Brain microvascular endothelial cell (primary cell): ENCODE measurements around the gene NXN.
"Not testable (repeated sequence)": the region's sequence is repeated elsewhere in the genome, so short reads cannot be mapped to it uniquely, and the experiment has no call there.

Source experiments
- DNase-seq: peaks from one replicate; pipeline ENCODE4 v3.0.0-alpha.2; 2020
- H3K27ac ChIP-seq: fragments of 250-450 bp; sonication (Bioruptor Pico); 2 replicates; pipeline ENCODE4 v1.5.1; 2020; ENCODE audit warnings: mild to moderate bottlenecking, moderate library complexity
- H3K27me3 ChIP-seq: fragments of 250-450 bp; sonication (Bioruptor Pico); replicated peaks from 2 replicates; pipeline ENCODE4 v1.5.1; 2020; ENCODE audit warnings: mild to moderate bottlenecking
- H3K36me3 ChIP-seq: fragments of 250-450 bp; sonication (Bioruptor Pico); replicated peaks from 2 replicates; pipeline ENCODE4 v1.5.1; 2020; ENCODE audit warnings: mild to moderate bottlenecking
- H3K4me3 ChIP-seq: 2 replicates; pipeline ENCODE4 v1.5.1; 2011; ENCODE audit warnings: low read depth, mild to moderate bottlenecking, control low read depth, low read length, moderate library complexity
- in situ Hi-C: cut with HindIII; loops from 2 replicates; pipeline ENCODE4 v1.10.0; 2017; ENCODE audit warnings: low sequenced_read_pairs, low pct_ligation_motif_present
- TF ChIP-seq, protein P1 (sequence below): IDR thresholded peaks from 2 replicates; pipeline ENCODE4 v1.5.1; 2011; ENCODE audit warnings: low read depth, mild to moderate bottlenecking, moderate library complexity, low read length, control low read depth, inconsistent platforms; ENCODE audit errors: missing control alignments

The NXN gene

GRCh38 chr17:880443-881269 is 98.9 kb downstream of the NXN start:
- in situ Hi-C loops, result no loop called here
- no peak overlapping the region for H3K4me3 ChIP-seq
- no peaks in the 10 kb centered on the region for H3K36me3 ChIP-seq
- H3K27me3 ChIP-seq, result no peaks in the 10 kb centered on the region
- TF ChIP-seq, protein P1, sequence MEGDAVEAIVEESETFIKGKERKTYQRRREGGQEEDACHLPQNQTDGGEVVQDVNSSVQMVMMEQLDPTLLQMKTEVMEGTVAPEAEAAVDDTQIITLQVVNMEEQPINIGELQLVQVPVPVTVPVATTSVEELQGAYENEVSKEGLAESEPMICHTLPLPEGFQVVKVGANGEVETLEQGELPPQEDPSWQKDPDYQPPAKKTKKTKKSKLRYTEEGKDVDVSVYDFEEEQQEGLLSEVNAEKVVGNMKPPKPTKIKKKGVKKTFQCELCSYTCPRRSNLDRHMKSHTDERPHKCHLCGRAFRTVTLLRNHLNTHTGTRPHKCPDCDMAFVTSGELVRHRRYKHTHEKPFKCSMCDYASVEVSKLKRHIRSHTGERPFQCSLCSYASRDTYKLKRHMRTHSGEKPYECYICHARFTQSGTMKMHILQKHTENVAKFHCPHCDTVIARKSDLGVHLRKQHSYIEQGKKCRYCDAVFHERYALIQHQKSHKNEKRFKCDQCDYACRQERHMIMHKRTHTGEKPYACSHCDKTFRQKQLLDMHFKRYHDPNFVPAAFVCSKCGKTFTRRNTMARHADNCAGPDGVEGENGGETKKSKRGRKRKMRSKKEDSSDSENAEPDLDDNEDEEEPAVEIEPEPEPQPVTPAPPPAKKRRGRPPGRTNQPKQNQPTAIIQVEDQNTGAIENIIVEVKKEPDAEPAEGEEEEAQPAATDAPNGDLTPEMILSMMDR, result no peak
- no peak for DNase-seq
- H3K27ac ChIP-seq, result no peak overlapping the region

GRCh38 chr17:879546-880442 is 99.8 kb downstream of the NXN start:
- Histone ChIP-seq H3K36me3 (no peaks in the 10 kb centered on the region), H3K4me3 (no peak overlapping the region), H3K27ac (no peak overlapping the region), H3K27me3 (no peaks in the 10 kb centered on the region)
- TF ChIP-seq, protein P1, result peak; percentile 78
- in situ Hi-C loops, result no loop called here
- peak; percentile 62 for DNase-seq

DNA sequence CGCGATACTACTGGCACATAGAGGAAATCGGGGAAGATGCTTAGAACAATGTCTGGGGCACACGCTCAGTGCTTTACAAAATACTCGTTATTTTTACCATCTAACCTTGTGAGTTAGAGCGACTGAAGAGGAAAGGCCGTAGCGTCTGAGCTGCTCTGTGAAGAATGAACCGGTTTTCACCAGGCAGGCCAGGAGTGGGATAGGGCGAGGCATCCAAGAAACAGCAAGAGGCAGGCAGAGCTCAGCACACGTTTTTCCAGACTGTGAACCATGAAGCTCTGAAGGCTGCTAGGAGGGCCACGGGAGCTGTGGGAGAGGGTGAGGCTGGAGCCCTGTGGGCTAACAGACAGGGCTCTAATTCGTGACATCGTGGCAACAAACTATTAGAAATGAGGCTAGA is 101.9 kb downstream of the NXN start:
- TF ChIP-seq, protein P1, result no peak
- DNase-seq, result no peak
- Histone ChIP-seq H3K27ac (no peak overlapping the region), H3K4me3 (no peak overlapping the region), H3K36me3 (no peaks in the 10 kb centered on the region), H3K27me3 (no peaks in the 10 kb centered on the region)
- in situ Hi-C loops, result no loop called here

- H3K27ac ChIP-seq, result no peak overlapping the region
- H3K27me3 ChIP-seq, result no peaks in the 10 kb centered on the region
- TF ChIP-seq, protein P1, result no peak
- in situ Hi-C loops, result no loop called here
- H3K4me3 ChIP-seq, result no peak overlapping the region
- H3K36me3 ChIP-seq, result no peaks in the 10 kb centered on the region
- DNase-seq, result no peak
Observed at GRCh38 chr17:876272-876671, 103.3 kb downstream of the NXN start.

GRCh38 chr17:874590-874989 is 105.0 kb downstream of the NXN start:
- DNase-seq, H3K27me3 ChIP-seq, H3K27ac ChIP-seq, H3K36me3 ChIP-seq, H3K4me3 ChIP-seq, in situ Hi-C loops: not testable (repeated sequence)

DNA sequence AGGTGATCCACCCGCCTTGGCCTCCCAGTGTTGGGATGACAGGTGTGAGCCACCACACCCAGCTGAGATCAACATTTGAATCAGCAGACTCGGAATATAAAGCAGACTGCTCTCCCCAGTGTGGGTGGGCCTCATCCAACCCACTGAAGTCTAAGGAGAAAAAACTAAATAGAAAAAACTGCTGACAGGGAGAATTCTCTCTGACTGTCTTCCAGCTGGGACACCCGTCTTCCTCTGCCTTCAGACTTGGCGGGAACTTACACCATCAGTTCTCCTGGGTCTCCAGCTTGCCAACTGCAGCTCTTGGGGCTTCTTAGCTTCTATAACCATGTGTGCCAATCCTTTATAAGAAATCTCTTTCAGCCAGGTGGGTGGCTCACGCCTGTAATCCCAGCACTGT is 106.7 kb downstream of the NXN start:
- H3K36me3 ChIP-seq, result no peaks in the 10 kb centered on the region
- no peak overlapping the region for H3K27ac ChIP-seq
- H3K4me3 ChIP-seq, result no peak overlapping the region
- TF ChIP-seq, protein P1, result no peak
- no peaks in the 10 kb centered on the region for H3K27me3 ChIP-seq
- DNase-seq, result no peak
- in situ Hi-C loops, result no loop called here
